Measurements from ENCODE around the gene ATP2A3.
A peak's percentile ranks its signal among the peaks of the same experiment; 100 is the strongest.

Gene ATP2A3

GRCh38 chr17:3907483-3908216, 56.6 kb downstream of the ATP2A3 start:
- TF ChIP-seq POLR2A (IDR thresholded peaks at IDR 0.05; ENCODE audit: low read depth, low read length) (no peak), POLR2AphosphoS5 (IDR thresholded peaks at IDR 0.05; ENCODE audit: low read depth, low read length) (no peak), SPI1 (IDR thresholded peaks at IDR 0.05; ENCODE audit: low read depth, low read length) (no peak), TAF1 (IDR thresholded peaks at IDR 0.05; ENCODE audit: low read depth, low read length) (no peak), POU2F2 (IDR thresholded peaks at IDR 0.05; ENCODE audit: low read depth, low read length) (no peak), PAX5 (IDR thresholded peaks at IDR 0.05; ENCODE audit: insufficient read depth, low read length, severe bottlenecking) (no peak)
- FAIRE-seq, result no peak
- DNase-seq (ENCODE audit: insufficient read length, low spot score), result no peak

DNA sequence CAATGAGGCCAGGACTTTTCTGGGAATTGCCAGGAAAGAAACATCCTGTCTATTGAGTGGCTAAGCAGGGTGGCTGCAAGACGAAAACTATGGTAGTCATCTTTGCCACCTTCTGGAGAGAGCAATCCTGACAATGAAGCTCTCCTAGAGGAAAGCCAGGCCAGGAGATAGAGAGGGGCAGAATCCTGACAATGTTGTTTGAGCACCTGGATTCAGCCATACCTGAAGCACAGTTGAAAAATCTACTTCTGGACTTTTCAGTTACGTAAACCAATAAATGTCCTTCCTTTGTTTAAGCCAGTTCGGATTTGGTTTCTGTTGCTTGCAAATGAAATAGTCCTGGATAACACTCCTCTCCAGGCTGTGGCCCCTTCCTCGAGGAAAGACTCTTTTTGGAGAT, 57.4 kb downstream of the ATP2A3 start:
- DNase-seq (ENCODE audit: insufficient read length, low spot score) (no peak), FAIRE-seq (no peak)
- no peak for TF ChIP-seq POLR2A (IDR thresholded peaks at IDR 0.05; ENCODE audit: low read depth, low read length)
- TF ChIP-seq POU2F2 (IDR thresholded peaks at IDR 0.05; ENCODE audit: low read depth, low read length), result no peak
- no peak for TF ChIP-seq POLR2AphosphoS5 (IDR thresholded peaks at IDR 0.05; ENCODE audit: low read depth, low read length)
- no peak for TF ChIP-seq TAF1 (IDR thresholded peaks at IDR 0.05; ENCODE audit: low read depth, low read length)
- TF ChIP-seq PAX5 (IDR thresholded peaks at IDR 0.05; ENCODE audit: insufficient read depth, low read length, severe bottlenecking), result no peak
- no peak for TF ChIP-seq SPI1 (IDR thresholded peaks at IDR 0.05; ENCODE audit: low read depth, low read length)

GRCh38 chr17:3905017-3905520, 59.2 kb downstream of the ATP2A3 start:
- DNase-seq (ENCODE audit: insufficient read length, low spot score) (no peak), FAIRE-seq (peak; percentile 61)

GRCh38 chr17:3904501-3904900, 59.7 kb downstream of the ATP2A3 start:
- no peak for DNase-seq (ENCODE audit: insufficient read length, low spot score)
- FAIRE-seq, result no peak
- TF ChIP-seq PAX5 (IDR thresholded peaks at IDR 0.05; ENCODE audit: insufficient read depth, low read length, severe bottlenecking), result no peak
- TF ChIP-seq TAF1 (IDR thresholded peaks at IDR 0.05; ENCODE audit: low read depth, low read length), result no peak
- no peak for TF ChIP-seq POLR2AphosphoS5 (IDR thresholded peaks at IDR 0.05; ENCODE audit: low read depth, low read length)
- no peak for TF ChIP-seq POU2F2 (IDR thresholded peaks at IDR 0.05; ENCODE audit: low read depth, low read length)
- TF ChIP-seq POLR2A (IDR thresholded peaks at IDR 0.05; ENCODE audit: low read depth, low read length), result no peak
- no peak for TF ChIP-seq SPI1 (IDR thresholded peaks at IDR 0.05; ENCODE audit: low read depth, low read length)

More at GRCh38 chr17:3905017-3905520, 59.2 kb downstream of the ATP2A3 start:
- TF ChIP-seq POLR2AphosphoS5 (IDR thresholded peaks at IDR 0.05; ENCODE audit: low read depth, low read length) (no peak), TAF1 (IDR thresholded peaks at IDR 0.05; ENCODE audit: low read depth, low read length) (no peak), PAX5 (IDR thresholded peaks at IDR 0.05; ENCODE audit: insufficient read depth, low read length, severe bottlenecking) (no peak), POU2F2 (IDR thresholded peaks at IDR 0.05; ENCODE audit: low read depth, low read length) (no peak), SPI1 (IDR thresholded peaks at IDR 0.05; ENCODE audit: low read depth, low read length) (no peak), POLR2A (IDR thresholded peaks at IDR 0.05; ENCODE audit: low read depth, low read length) (no peak)

DNA sequence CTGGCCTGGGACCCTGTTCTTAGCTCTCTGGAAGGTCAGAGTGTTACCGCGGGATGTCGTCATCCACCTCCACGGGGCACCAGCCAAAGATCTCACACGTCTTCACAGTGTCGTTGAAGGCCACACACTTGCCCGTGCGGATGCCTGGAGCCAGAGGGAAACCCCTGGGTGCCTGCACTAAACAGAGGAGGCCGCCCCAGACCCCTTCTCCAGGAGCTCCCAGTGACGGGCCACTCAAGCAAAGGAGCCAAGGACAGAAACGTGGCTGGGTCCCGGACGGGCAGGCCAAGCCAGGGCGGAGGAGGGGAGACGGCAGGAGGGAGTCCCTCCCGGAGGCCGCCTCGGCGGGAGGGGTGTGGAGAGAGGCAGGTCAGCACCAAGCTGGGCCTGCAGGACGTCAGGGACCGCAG, 60.4 kb downstream of the ATP2A3 start:
- FAIRE-seq (no peak), DNase-seq (ENCODE audit: insufficient read length, low spot score) (no peak)
- TF ChIP-seq POLR2AphosphoS5 (IDR thresholded peaks at IDR 0.05; ENCODE audit: low read depth, low read length), result no peak
- TF ChIP-seq TAF1 (IDR thresholded peaks at IDR 0.05; ENCODE audit: low read depth, low read length), result no peak
- no peak for TF ChIP-seq PAX5 (IDR thresholded peaks at IDR 0.05; ENCODE audit: insufficient read depth, low read length, severe bottlenecking)
- no peak for TF ChIP-seq POLR2A (IDR thresholded peaks at IDR 0.05; ENCODE audit: low read depth, low read length)
- no peak for TF ChIP-seq SPI1 (IDR thresholded peaks at IDR 0.05; ENCODE audit: low read depth, low read length)

DNA sequence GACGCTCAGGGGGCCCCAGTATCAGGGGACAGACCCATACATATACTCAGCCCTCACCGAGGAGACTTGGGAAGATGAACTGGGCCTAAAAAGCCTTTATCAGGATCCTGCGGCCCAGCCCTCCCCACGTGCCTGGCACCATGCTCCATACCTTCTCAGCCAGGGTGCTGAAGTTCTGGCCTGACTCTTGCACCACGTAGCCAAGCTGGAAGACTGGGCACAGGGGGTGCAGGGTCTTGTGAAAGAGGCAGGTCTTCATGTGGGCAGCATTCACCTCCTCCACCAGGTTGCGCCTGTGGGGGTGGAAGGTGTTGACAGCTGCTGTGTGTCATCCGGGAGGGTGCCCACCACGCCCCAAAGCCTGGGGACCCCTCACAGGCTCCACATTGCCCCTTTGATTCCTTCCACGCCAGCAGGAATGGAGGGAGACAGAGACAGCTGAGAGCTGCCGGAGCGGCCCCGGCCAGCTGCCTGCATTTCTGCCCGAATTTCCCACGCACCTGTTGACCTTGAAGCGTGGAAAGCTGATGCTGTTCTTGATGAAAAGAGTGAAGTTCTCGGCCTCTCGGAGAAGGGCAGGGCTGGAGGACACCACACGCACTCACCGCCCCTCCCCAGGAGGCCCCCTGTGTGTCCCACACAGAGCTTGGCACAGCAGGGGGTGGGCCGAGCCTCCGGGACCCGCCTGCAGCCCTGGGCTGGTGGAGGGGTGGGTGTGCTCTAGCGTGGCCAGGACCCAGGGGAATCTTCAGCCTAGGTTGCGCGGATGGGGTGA, 61.0 kb downstream of the ATP2A3 start:
- DNase-seq (ENCODE audit: insufficient read length, low spot score) (no peak), FAIRE-seq (no peak)
- TF ChIP-seq SPI1 (IDR thresholded peaks at IDR 0.05; ENCODE audit: low read depth, low read length) (no peak), POLR2AphosphoS5 (IDR thresholded peaks at IDR 0.05; ENCODE audit: low read depth, low read length) (no peak), TAF1 (IDR thresholded peaks at IDR 0.05; ENCODE audit: low read depth, low read length) (no peak), POLR2A (IDR thresholded peaks at IDR 0.05; ENCODE audit: low read depth, low read length) (no peak), PAX5 (IDR thresholded peaks at IDR 0.05; ENCODE audit: insufficient read depth, low read length, severe bottlenecking) (no peak), POU2F2 (IDR thresholded peaks at IDR 0.05; ENCODE audit: low read depth, low read length) (no peak)

GRCh38 chr17:3900646-3901045, 63.6 kb downstream of the ATP2A3 start:
- DNase-seq (ENCODE audit: insufficient read length, low spot score) (no peak), FAIRE-seq (no peak)
- TF ChIP-seq SPI1 (IDR thresholded peaks at IDR 0.05; ENCODE audit: low read depth, low read length) (no peak), TAF1 (IDR thresholded peaks at IDR 0.05; ENCODE audit: low read depth, low read length) (no peak), PAX5 (IDR thresholded peaks at IDR 0.05; ENCODE audit: insufficient read depth, low read length, severe bottlenecking) (no peak), POU2F2 (IDR thresholded peaks at IDR 0.05; ENCODE audit: low read depth, low read length) (no peak), POLR2A (IDR thresholded peaks at IDR 0.05; ENCODE audit: low read depth, low read length) (no peak), POLR2AphosphoS5 (IDR thresholded peaks at IDR 0.05; ENCODE audit: low read depth, low read length) (no peak)

- TF ChIP-seq PAX5 (IDR thresholded peaks at IDR 0.05; ENCODE audit: insufficient read depth, low read length, severe bottlenecking) (no peak), SPI1 (IDR thresholded peaks at IDR 0.05; ENCODE audit: low read depth, low read length) (no peak), POLR2AphosphoS5 (IDR thresholded peaks at IDR 0.05; ENCODE audit: low read depth, low read length) (no peak), TAF1 (IDR thresholded peaks at IDR 0.05; ENCODE audit: low read depth, low read length) (no peak), POLR2A (IDR thresholded peaks at IDR 0.05; ENCODE audit: low read depth, low read length) (no peak), POU2F2 (IDR thresholded peaks at IDR 0.05; ENCODE audit: low read depth, low read length) (no peak)
- FAIRE-seq (no peak), DNase-seq (ENCODE audit: insufficient read length, low spot score) (no peak)
Measured at GRCh38 chr17:3897731-3898130, 66.5 kb downstream of the ATP2A3 start.

- FAIRE-seq (no peak), DNase-seq (ENCODE audit: insufficient read length, low spot score) (no peak)
- TF ChIP-seq POLR2A (IDR thresholded peaks at IDR 0.05; ENCODE audit: low read depth, low read length) (no peak), PAX5 (IDR thresholded peaks at IDR 0.05; ENCODE audit: insufficient read depth, low read length, severe bottlenecking) (no peak), SPI1 (IDR thresholded peaks at IDR 0.05; ENCODE audit: low read depth, low read length) (no peak), POU2F2 (IDR thresholded peaks at IDR 0.05; ENCODE audit: low read depth, low read length) (no peak), TAF1 (IDR thresholded peaks at IDR 0.05; ENCODE audit: low read depth, low read length) (no peak), POLR2AphosphoS5 (IDR thresholded peaks at IDR 0.05; ENCODE audit: low read depth, low read length) (no peak)
Measured at GRCh38 chr17:3896968-3897235, 67.3 kb downstream of the ATP2A3 start.

Data from GM12891 (cell line).